ENCODE measurements around the gene ATF7. TPM values are rescaled to one million over a fixed set of nuclear protein-coding genes. Genes with fewer than 3 reads are reported as not detected.

Gene ATF7
- total and polyA plus RNA-seq, 2 donors (not counting 1 experiment from before 2014, with no cell fraction given) = 11.4 to 24.7 TPM

- Histone ChIP-seq H3K27ac (ENCODE audit: insufficient read depth, low read length) (no peak overlapping the region), H2AFZ (ENCODE audit: low read length) (no peak overlapping the region), H3K27me3 (ENCODE audit: control insufficient read depth, insufficient read depth, low read length) (no peaks in the 10 kb centered on the region), H3K36me3 (ENCODE audit: control insufficient read depth, insufficient read depth, low read length) (no peaks in the 10 kb centered on the region), H3K4me3 (replicated peaks in 1 of 4; ENCODE audit: control extremely low read depth in 1 of 4, insufficient read depth in 1 of 4, low read depth in 3 of 4, low read length in 4 of 4) (no peak overlapping the region), H3K4me1 (ENCODE audit: control insufficient read depth, extremely low read depth, insufficient read depth, low read length) (peaks cover 14% of the 10 kb centered on the region), H3K4me2 (ENCODE audit: extremely low read depth, insufficient read depth, low read length) (no peak overlapping the region), H3K9ac (ENCODE audit: insufficient read depth, low read length) (no peak overlapping the region), H4K20me1 (ENCODE audit: control insufficient read depth, extremely low read depth, insufficient read depth, low read length) (no peaks in the 10 kb centered on the region), H3K79me2 (ENCODE audit: control insufficient read depth, insufficient read depth, low read length) (no peaks in the 10 kb centered on the region), H3K9me3 (ENCODE audit: control insufficient read depth, insufficient read depth, low read depth, low read length) (no peaks in the 10 kb centered on the region)
- no peak for DNase-seq (ENCODE audit: low read depth in 2 of 2)
- TF ChIP-seq, protein P1, sequence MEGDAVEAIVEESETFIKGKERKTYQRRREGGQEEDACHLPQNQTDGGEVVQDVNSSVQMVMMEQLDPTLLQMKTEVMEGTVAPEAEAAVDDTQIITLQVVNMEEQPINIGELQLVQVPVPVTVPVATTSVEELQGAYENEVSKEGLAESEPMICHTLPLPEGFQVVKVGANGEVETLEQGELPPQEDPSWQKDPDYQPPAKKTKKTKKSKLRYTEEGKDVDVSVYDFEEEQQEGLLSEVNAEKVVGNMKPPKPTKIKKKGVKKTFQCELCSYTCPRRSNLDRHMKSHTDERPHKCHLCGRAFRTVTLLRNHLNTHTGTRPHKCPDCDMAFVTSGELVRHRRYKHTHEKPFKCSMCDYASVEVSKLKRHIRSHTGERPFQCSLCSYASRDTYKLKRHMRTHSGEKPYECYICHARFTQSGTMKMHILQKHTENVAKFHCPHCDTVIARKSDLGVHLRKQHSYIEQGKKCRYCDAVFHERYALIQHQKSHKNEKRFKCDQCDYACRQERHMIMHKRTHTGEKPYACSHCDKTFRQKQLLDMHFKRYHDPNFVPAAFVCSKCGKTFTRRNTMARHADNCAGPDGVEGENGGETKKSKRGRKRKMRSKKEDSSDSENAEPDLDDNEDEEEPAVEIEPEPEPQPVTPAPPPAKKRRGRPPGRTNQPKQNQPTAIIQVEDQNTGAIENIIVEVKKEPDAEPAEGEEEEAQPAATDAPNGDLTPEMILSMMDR (conservative IDR thresholded peaks at IDR 0.05 in 1 of 2, IDR thresholded peaks at IDR 0.05 in 1 of 2; ENCODE audit: low read depth in 1 of 2, low read length in 2 of 2) = no peak
- no peak for TF ChIP-seq EZH2 (IDR thresholded peaks at IDR 0.05; ENCODE audit: low read length, missing control alignments)
Observed at GRCh38 chr12:53558631-53559030, 67.6 kb downstream of the ATF7 start.

DNA sequence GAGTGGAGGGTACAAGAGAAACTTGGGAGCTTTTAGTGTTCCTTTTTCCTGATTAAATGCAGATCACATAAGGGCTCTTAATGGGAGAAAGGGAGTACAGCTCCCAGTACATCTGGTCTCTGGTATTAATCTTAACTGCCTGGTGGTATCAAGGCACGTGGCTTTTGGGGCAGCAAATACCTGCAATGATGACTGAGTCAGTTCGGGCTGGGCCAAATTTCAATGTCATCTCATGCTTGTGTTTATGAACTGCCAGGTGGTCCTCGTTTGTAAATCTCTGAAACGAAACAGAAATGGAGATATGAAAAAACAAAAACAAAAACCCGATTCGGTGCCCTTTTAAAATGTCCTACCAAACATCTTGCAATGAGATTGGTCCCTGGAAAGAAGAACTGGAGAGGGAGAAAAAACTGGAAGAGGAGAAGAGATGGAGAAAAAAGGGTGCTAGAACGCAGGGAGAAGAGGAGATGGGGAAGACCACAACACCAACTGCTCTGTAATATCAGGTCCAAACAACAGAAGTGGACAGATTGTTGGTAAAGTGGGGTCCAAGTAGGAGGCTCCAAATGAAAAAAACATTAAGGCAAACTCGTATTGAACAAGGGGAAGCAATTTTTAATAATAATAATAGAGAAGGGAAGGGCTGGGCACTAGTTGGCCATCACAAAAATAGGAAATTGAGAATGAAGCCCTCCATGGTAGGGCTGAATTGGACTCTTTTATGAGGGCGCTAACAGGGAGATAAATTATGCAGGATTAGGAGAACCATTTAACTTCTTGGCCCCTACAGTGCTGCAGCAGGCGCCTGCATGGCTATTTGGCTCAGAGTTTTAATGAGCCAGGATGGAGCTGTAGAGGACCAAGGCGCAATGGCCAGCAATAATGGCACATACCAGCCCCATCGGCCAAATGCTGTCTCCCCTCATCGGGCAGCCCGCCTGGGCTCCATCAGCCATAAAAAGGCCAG, 73.5 kb downstream of the ATF7 start:
- TF ChIP-seq, protein P1 (conservative IDR thresholded peaks at IDR 0.05 in 1 of 2, IDR thresholded peaks at IDR 0.05 in 1 of 2; ENCODE audit: low read depth in 1 of 2, low read length in 2 of 2) = no peak
- no peak for TF ChIP-seq EZH2 (IDR thresholded peaks at IDR 0.05; ENCODE audit: low read length, missing control alignments)
- no peak overlapping the region for H2AFZ ChIP-seq (ENCODE audit: low read length)
- DNase-seq (ENCODE audit: low read depth in 2 of 2) = no peak
- H3K36me3 ChIP-seq (ENCODE audit: control insufficient read depth, insufficient read depth, low read length) = peaks cover 5% of the 10 kb centered on the region
- no peaks in the 10 kb centered on the region for H3K79me2 ChIP-seq (ENCODE audit: control insufficient read depth, insufficient read depth, low read length)
- no peak overlapping the region for H3K4me2 ChIP-seq (ENCODE audit: extremely low read depth, insufficient read depth, low read length)
- H3K27ac ChIP-seq (ENCODE audit: insufficient read depth, low read length) = no peak overlapping the region
- no peak overlapping the region for H3K9ac ChIP-seq (ENCODE audit: insufficient read depth, low read length)
- no peaks in the 10 kb centered on the region for H3K9me3 ChIP-seq (ENCODE audit: control insufficient read depth, insufficient read depth, low read depth, low read length)
- no peak overlapping the region for H3K4me3 ChIP-seq (replicated peaks in 1 of 4; ENCODE audit: control extremely low read depth in 1 of 4, insufficient read depth in 1 of 4, low read depth in 3 of 4, low read length in 4 of 4)
- no peaks in the 10 kb centered on the region for H3K4me1 ChIP-seq (ENCODE audit: control insufficient read depth, extremely low read depth, insufficient read depth, low read length)
- H4K20me1 ChIP-seq (ENCODE audit: control insufficient read depth, extremely low read depth, insufficient read depth, low read length) = no peaks in the 10 kb centered on the region
- H3K27me3 ChIP-seq (ENCODE audit: control insufficient read depth, insufficient read depth, low read length) = no peaks in the 10 kb centered on the region

DNA sequence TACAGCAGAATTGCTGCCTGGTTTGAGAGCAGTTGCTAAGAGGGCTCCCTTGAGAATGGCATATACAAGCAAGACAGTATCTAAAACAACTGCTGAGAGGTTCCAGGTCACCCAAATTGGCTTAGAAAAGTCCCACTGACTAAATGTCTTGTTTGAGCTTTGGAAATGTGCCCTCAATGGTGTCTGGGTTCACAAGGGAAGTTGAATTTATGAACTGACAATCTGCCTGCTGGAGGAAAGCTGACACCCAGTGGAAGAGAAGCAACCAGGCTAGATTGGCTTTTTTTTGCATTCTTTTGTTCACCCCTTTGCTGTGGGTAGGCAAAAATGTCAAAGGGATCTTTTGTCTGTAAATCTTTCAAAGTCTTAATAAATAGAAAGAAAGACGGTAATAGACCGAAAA, 74.3 kb downstream of the ATF7 start:
- Histone ChIP-seq H2AFZ (ENCODE audit: low read length) (no peak overlapping the region), H3K79me2 (ENCODE audit: control insufficient read depth, insufficient read depth, low read length) (no peaks in the 10 kb centered on the region), H4K20me1 (ENCODE audit: control insufficient read depth, extremely low read depth, insufficient read depth, low read length) (no peaks in the 10 kb centered on the region), H3K4me1 (ENCODE audit: control insufficient read depth, extremely low read depth, insufficient read depth, low read length) (no peaks in the 10 kb centered on the region), H3K4me2 (ENCODE audit: extremely low read depth, insufficient read depth, low read length) (no peak overlapping the region), H3K27ac (ENCODE audit: insufficient read depth, low read length) (no peak overlapping the region), H3K9ac (ENCODE audit: insufficient read depth, low read length) (no peak overlapping the region), H3K27me3 (ENCODE audit: control insufficient read depth, insufficient read depth, low read length) (no peaks in the 10 kb centered on the region), H3K9me3 (ENCODE audit: control insufficient read depth, insufficient read depth, low read depth, low read length) (no peaks in the 10 kb centered on the region), H3K4me3 (replicated peaks in 1 of 4; ENCODE audit: control extremely low read depth in 1 of 4, insufficient read depth in 1 of 4, low read depth in 3 of 4, low read length in 4 of 4) (no peak overlapping the region), H3K36me3 (ENCODE audit: control insufficient read depth, insufficient read depth, low read length) (peaks cover 5% of the 10 kb centered on the region)
- DNase-seq (ENCODE audit: low read depth in 2 of 2) = no peak
- TF ChIP-seq, protein P1 (conservative IDR thresholded peaks at IDR 0.05 in 1 of 2, IDR thresholded peaks at IDR 0.05 in 1 of 2; ENCODE audit: low read depth in 1 of 2, low read length in 2 of 2) = no peak
- TF ChIP-seq EZH2 (IDR thresholded peaks at IDR 0.05; ENCODE audit: low read length, missing control alignments) = no peak
